Loucy (cell line): ENCODE data around the gene LAMB1.
"Not testable (repeated sequence)": the region's sequence is repeated elsewhere in the genome, so short reads cannot be mapped to it uniquely, and the experiment has no call there.

Experiments used
- CTCF ChIP-seq: fragments of 200-600 bp; sonication (generic); conservative IDR thresholded peaks from 2 replicates; pipeline ENCODE4 v1.5.1; 2014; ENCODE audit warnings: mild to moderate bottlenecking, antibody characterized with exemption, low read length
- EZH2phosphoT487 ChIP-seq: fragments of 200-600 bp; IDR thresholded peaks from 2 replicates; pipeline ENCODE4 v1.6.1; 2018; ENCODE audit warnings: antibody characterized with exemption, mild to moderate bottlenecking, moderate library complexity, borderline replicate concordance

- TF ChIP-seq CTCF, EZH2phosphoT487: not testable (repeated sequence)
Observed at GRCh38 chr7:107956950-107957349, 46.0 kb downstream of the LAMB1 start.
